ENCODE data around the gene LIX1.
"Not testable (repeated sequence)": the region's sequence is repeated elsewhere in the genome, so short reads cannot be mapped to it uniquely, and the experiment has no call there.

Gene LIX1

DNA sequence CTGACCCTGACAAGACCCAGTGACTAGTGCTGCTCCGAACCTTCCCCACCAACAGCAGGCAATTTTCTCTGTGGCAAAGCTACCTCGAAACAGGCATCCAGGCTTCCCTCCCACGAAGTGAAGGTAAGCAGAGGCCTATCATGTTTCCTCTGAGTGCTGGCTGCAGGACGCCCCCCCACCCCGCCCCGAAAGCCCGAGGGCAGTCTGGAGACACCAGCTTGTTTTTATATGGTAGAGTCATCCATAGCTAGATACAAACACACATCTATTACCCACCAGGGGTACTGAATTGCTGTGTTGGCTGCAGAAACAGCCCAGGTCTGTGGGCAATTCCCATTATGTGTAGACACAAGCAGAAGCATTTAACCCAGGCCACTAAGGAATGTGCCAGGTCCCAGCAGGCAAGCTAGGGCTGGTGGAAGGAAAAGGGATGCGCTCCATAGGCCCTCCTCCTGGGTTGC lies 40.4 kb downstream of the LIX1 start:
- DNase-seq (ENCODE audit: low read depth in 2 of 2) = no peak

DNA sequence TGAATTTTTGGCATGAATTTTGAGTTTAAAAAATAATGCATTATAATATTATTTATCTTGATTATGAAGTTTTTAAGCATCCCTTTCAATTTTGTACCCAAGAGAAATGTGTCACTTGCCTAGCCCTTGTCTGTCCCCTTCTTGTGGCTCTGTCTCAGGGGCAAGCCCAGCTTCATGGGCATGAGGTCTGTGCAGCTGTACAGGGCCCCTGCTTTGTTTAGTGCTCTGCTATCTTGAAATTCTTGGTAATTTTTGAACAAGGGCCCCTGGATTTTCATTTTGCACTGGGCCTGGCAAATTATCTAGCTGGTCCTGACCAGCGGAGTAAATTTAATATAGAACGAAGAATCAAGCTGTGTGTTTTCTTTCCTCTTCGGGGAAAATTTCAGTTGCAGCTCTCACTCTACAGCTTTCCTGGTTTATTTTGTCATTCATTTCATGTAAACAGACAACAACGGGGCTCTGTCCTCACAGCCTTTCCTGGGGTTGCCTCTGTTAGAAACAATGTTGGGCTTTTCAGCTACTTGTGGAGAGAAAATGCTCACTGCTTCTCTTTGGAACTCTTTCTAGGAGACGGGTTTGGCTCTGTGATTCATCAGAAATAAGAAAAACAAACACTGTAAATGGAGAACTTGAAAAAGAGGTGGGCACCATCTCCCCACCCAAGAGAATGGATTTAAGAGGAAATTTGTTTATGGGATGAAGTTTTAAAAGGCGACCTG lies 41.1 kb downstream of the LIX1 start:
- no peak for DNase-seq (ENCODE audit: low read depth in 2 of 2)

DNA sequence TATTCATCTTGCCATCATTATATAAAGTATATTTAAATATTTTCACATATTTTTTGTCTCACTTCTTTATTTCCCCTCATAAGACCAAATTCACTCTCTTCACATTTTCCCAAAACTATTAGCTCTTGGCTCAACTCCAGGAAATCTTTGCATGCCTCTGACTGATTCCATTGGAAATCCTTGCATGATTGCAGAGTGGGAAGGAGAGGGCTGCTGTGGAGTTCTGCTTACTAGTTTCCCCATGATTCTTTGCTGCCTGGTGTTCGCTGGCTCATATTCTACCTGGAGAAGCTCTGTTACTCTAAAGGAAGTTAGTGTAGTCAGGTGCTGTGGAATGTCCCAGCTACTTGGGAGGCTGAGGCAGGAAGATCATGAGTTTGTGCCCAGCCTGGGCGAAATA lies 41.9 kb downstream of the LIX1 start:
- DNase-seq (ENCODE audit: low read depth in 2 of 2) = no peak

DNA sequence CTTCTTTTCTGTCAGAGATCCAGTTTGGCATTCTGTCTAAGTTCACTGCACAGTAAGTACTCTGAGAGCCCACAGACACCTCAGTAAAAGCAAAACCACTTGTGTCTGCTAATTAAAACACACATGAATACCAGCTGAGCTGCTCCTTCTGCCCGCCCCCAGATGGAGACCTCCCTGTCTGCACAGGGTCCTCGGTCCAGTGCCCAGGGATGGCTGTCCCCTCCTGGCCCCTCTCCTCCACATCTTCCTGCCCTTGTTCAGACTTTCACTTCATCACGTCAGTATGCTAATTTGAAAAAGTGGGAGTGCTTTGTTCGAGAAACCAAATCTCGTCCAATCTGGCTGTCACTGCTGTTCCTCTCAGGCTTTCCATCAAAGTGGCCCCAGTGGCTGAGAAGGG lies 43.5 kb downstream of the LIX1 start:
- DNase-seq (ENCODE audit: low read depth in 2 of 2) = no peak

DNA sequence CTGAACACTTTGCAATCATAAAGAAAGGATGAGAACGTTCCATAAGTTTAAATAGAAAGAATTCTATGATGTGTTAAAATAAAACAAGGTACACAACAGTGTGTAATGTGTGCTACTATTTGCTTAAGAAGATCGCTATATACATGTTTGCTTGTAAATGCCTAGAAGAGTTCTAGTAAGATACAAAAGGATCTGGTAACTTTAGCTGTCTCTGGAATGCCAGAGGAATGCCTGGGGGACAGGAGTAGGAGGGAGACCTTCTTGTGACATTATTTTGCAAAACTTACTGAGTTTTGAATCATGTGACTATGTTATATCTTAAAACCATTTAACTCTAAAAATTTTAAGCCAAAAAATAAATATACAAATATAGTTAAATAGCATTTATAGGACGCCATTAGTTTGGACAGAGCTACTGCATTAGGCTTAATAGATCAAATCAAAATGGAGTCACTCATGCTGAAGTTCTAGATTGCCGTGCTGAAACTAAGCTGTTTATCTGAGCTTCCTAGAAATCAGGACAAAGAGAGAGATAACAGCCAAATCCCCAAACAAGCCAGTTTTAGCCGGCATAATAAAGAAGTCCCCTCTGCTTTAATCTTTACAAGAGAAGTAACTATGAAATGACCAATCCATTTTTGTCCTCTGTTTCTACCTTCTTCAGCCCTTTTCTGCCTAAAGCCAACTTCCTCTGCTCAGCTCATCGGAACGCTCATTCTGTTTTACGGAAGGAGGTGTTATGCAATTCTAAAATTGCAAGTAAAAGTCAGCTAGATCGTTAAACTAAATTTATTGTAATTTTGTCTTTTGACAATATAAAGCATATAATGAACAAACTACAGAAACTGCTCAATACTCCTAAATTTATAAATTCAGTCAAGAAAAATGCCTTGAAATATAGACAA lies 44.8 kb downstream of the LIX1 start:
- no peak for DNase-seq (ENCODE audit: low read depth in 2 of 2)

DNA sequence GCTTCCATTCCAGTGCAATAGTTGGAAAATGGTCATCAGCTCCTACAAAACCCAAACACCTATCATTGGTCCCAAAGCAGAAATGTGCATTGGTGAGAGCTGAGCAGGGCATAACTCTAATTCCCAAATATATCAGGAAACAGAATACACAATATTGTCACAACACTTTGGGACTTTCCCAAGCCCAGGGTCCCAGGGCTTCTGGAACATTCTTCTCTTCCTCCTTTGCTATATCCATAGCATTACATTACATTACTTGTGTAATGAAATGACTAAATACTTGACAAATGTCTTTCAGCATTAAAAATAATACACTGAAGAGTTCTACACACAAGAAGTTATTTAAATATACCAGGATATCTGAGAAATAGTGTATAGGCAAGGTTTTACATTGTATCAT lies 45.6 kb downstream of the LIX1 start:
- no peak for DNase-seq (ENCODE audit: low read depth in 2 of 2)

DNA sequence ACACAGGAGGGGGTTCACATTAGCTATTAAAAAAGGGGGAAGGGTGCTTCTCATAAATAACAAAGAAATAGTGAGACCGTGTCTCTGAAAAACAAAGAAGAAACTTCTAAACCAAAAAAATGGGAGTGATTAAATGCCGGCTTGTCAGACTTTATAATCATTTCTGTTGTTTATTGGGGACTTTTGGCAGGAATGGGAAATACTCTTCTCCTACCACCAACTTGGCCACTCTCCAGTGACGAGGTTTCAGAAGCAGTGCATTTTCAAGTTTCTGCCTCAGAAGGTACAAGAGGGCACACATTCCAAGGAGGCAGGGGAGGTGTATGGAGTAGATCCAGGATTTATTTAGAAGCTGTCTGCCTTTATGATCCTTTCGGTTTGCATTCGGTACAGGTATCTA lies 46.2 kb downstream of the LIX1 start:
- no peak for DNase-seq (ENCODE audit: low read depth in 2 of 2)

DNA sequence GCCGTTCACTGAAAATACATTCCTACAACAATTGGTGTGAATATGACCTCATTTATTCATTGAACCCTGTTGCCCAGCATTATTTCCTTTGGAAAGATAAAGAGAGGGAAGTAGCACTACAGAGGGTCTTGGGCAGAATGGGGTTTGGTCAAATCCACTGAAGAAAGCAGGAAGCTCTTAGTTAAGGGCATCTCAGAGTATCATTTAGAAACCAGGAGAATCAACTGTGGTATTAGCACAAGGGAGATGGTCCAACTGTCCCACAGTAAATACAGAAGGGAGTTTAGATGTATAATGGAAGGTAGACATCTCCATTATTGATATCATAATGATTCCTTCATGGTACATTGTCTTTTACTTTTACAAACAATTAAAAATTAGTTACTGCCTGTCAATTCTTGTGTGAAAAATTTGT lies 47.1 kb downstream of the LIX1 start:
- DNase-seq (ENCODE audit: low read depth in 2 of 2) = no peak

DNA sequence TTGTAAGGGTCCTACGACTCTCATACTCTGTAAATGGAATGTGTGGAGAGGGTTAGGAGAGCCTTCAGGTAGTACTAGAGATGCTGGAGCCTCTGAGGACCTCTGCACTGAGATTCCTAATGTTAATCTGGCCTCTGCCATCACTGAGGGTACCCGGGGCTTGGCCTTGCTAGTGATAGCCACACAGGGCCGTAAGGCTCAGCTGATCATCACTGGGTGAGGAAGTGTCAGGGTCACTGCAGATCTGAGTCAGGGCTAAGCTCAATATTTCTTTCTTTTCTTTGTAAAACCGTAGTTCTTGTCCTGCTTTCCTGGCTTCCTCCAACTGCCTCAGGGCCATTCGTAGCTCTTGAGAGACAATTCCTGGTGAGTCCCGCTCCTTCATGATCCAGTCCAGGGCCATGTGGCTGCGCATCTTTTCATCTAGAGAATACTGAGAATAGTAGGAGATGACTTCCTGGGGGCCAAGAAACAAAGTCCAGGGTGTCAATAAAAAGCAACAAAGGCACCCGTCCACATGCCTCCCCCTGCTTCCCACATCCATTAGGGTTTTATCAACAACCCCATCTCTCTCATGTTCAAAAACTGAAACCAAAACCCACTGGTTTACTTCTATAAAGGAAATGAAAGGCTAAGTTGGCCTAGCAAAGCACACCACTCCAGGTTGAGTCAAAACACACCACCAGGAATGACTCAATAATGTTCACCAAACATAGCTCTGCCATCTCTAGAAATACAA lies 47.7 kb downstream of the LIX1 start:
- peak in 1 of 2 donors; percentile 3 for DNase-seq (ENCODE audit: low read depth in 2 of 2)

DNA sequence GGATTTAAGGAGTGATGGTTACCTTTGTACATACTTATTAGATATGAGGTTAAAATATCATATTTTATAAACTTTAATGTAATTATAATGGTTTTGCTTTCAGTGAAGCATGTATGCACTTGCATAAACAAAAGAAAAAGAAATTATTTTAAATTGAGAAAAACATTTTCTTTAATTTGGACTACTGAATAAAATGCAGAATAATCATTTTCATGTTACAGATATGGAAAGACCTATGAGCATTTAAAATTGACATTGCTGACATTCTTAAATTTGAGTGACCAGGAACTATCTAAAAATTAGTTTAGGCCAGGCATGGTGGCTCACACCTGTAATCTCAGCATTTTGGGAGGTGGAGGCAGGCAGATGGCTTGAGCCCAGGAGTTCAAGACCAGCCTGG lies 49.2 kb downstream of the LIX1 start:
- no peak for DNase-seq (ENCODE audit: low read depth in 2 of 2)

DNA sequence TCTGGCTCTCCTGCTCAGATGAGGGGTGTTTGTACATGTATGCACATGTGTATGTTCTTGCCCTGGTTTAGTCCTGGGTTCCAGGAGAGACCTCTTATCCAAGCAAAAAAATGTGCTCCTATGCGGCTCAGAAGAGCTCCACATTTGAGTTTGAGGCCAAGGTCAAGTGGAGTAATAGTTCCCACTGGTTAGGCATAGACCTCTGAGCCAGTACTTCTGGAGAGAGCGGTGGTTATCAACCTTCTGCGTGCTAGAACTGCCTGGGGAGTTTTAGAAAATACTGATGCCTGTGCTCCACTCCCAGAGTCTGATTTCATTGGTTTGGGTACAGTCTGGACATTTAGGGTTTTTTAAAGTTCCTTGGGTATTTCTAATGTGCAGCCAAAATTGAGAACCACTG lies 51.5 kb downstream of the LIX1 start:
- DNase-seq (ENCODE audit: low read depth in 2 of 2) = no peak

DNA sequence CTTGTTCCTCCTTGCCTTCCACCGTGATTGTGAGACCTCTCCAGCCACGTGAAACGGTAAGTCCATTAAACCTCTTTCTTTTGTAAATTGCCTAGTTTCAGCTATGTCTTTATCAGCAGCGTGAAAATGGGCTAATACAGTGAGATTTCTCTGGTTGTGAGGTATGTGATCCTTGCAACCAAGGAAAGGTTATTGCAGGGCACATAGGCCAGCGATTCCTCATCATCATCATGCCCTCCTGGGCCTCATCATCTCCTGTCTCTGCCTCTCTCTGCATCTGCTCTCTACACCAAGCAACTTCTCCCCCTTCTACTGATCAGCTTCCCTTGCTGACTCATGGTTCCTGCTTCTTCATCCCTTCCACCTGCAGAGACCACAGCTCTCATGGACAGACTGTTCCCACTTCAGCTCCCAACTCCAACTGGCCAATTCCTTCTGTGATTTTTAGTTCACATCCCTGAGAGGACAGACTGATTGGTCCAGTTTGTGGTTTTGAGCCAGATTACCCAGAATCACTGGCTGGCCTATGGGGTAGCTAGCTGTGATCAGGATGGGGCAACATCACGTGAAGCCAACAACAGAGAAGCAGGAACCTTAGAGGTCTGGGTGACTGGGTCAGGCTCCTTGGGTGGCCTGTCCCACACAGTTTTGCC lies 53.1 kb downstream of the LIX1 start:
- no peak for DNase-seq (ENCODE audit: low read depth in 2 of 2)

DNA sequence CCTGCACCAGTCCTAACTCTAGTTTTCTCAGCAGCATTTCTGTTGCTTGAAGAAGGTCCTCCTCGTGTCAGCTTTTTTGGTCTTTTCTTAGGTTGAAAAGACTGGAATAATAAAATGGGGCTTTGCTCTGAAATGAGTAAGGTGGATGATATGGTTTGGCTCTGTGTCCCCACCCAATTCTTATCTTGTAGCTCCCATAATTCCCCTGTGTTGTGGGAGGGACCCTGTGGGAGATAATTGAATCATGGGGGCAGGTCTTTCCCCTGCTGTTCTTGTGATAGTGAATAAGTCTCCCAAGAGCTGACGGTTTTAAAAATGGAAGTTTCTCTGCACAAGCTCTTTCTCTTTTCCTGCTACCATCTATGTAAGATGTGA lies 53.6 kb downstream of the LIX1 start:
- DNase-seq (ENCODE audit: low read depth in 2 of 2) = no peak

DNA sequence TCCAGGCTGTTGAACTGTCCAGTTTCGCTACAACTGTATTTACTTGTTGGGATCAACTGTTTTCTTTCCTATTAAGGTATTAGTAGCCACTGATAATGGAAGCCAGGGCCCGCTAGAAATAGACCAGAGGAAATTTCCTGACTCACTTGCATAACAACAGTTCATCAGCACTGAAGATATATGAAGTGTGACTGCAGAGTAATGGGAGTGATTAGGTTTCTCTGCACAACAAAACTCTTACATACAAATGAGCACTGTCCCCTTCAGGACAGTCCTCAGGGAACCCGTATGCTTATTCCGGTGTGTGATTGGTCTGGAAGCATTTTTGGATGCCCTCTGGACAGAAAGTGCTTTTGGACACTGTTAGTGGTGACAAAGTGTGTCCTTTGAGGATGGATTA lies 55.3 kb downstream of the LIX1 start:
- DNase-seq (ENCODE audit: low read depth in 2 of 2) = no peak

DNA sequence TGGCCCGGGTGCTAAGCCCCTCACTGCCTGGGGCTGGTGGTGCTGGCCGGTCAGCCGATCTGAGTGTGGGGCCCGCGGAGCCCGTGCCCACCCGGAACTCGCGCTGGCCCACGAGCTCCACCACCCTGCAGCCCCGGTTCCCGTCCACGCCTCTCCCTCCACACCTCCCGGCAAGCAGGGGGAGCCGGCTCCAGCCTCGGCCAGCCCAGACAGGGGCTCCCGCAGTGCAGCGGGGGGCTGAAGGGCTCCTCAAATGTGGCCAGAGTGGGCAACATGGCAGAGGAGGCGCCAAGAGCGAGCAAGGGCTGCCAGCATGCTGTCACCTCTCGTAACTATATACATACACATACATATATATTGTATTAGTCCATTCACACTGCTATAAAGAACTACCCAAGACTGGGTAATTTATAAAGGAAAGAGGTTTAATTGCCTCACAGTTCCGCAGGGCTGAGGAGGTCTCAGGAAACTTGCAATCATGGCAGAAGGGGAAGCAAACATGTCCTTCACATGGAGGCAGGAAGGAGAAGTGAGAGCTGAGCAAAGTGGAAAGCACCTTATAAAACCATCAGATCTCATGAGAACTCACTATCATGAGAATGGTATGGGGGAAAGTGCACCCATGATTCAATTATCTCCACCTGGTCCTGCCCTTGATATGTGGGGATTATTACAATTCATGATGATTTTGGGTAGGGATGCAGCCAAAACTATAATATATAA lies 56.8 kb downstream of the LIX1 start:
- DNase-seq (ENCODE audit: low read depth in 2 of 2) = no peak

DNA sequence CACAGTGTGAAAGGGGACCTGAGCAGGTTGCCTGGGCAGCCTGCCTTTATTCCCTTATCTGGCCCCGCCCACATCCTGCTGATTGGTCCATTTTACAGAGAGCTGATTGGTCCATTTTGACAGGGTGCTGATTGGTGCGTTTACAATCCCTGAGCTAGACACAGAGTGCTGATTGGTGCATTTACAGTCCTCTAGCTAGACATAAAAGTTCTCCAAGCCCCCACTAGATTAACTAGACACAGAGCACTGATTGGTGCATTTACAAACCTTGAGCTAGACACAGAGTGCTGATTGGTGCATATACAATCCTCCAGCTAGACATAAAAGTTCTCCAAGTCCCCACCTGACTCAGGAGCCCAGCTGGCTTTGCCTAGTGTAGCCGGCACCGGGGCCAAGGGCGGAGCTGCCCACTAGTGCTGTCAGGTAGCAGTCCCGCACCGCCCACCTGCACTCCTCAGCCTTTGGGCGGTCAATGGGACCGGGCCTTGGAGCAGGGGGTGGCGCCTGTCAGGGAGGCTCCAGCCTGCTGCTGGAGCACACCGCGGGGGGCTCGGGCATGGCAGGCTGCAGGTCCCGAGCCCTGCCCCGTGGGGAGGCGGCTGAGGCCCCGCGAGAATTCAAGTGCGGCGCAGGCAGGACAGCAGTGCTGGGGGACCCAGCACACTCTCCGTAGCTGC lies 57.5 kb downstream of the LIX1 start:
- DNase-seq (ENCODE audit: low read depth in 2 of 2) = not testable (repeated sequence)

DNA sequence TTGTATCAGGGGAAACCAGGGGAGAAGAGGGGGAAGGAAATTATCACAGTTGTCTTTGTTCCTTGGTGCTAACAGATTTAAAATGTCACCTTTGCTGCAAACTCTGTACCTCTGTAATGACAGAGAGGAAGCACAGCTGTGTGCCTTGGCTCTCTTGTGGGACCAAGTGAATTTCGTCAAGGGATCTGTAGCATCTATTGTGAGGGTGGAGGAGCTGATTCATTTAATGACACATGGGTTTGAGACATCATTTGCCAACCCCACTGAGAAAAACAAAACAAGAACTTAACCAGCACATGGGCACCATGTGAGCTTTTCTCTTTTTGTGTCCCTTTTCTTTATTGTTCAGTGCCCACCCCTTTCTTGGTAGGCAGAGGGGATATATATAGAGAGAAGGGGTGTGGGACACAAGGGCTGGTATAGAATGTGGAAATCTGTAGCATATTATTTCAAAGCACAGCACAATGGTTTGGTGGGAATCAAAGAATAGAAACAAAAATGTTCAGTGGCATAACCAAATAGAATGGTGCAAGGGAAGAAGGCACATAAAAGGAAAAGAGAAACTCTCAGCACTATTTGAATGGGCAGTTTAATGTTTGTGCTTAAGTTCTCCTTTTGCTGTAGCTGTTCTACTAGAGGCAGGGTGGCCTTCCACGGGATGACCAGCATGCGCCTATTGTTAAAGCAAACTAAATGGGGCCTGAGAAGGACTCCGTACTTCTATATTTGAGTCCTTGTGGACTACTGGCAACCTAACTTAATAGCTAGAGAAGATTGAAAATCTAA lies 63.3 kb downstream of the LIX1 start:
- DNase-seq (ENCODE audit: low read depth in 2 of 2) = no peak

DNA sequence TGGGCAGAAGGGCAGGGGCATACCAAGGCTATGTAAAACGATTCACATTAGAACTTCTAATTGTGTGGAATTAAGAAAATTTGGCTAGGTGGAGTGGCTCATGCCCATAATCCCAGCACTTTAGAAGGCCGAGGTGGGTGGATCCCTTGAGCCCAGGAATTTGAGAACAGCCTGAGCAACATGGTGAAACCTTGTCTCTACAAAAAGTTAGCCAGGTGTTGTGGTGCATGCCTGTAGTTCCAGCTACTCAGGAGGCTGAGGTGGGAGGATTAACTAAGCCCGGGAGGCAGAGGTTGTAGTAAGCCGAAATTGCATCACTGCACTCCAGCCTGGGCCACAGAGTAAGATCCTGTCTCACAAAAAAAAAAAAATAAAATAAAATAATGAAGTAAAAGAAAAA lies 65.2 kb downstream of the LIX1 start:
- DNase-seq (ENCODE audit: low read depth in 2 of 2) = no peak

DNA sequence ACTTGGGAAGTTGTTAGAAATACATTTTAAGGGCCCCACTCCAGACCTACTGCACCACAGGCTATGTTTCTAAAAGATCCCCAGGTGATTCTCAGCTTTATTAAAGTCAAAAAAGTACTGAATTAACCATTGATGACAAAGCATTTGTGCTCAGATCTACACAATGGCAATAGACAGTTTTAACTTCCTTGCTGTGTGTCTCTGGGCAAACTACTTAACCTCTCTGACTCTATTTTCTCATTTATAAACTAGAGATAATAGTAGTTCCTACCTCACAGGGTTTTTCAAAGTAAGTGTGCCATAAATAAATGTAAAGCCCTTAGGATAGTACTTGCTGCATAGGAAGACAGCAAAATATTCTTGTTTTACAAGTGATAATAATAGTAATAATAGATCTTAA lies 66.3 kb downstream of the LIX1 start:
- no peak for DNase-seq (ENCODE audit: low read depth in 2 of 2)

DNA sequence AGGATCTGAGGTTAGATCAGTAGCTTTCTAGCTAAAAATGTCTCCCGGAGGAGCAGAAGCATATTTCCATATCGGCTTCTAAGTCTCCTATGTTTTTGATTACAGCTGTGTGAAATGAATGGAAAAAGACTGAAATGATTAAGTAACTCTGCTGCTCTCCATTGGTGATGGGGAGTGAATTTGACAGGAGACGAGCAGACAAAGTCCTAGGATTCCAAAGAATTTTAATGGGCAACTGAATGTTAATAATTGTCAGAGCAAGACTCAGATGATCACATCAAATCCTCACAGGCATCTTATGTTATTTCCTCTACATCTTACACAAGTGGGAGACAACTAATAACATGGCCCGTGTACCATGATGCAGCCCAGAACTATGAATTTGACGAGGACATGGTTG lies 66.8 kb downstream of the LIX1 start:
- DNase-seq (ENCODE audit: low read depth in 2 of 2) = no peak

Data from activated CD4-positive, alpha-beta T cell treated with anti-CD3 and anti-CD28 coated beads for 24 hours (primary cell).